CD14-positive monocyte (primary cell): ENCODE data around the gene TBX18. TPM values are rescaled to one million over a fixed set of nuclear protein-coding genes. Genes with fewer than 3 reads are reported as not detected.

Experiments
- DNase-seq, 3 donors: peaks; one replicate each; pipeline ENCODE4 v3.0.0-alpha.2; 2011 to 2022
- H2AFZ ChIP-seq: 2 replicates; pipeline ENCODE4 v1.6.0; 2012; ENCODE audit warnings: mild to moderate bottlenecking, low read depth, low read length, inconsistent platforms; ENCODE audit not compliant: insufficient read depth, poor library complexity, severe bottlenecking
- H3K27ac ChIP-seq, 2 donors: 1 replicate in 1 of 2; 2 replicates in 1 of 2; pipeline ENCODE4 v1.5.1; 2012 to 2013; ENCODE audit warnings: low read length in 2 of 2, control low read depth in 1 of 2, inconsistent platforms in 1 of 2, low read depth in 1 of 2, mild to moderate bottlenecking in 1 of 2
- H3K27me3 ChIP-seq, 2 donors: one replicate each; pipeline versions ENCODE4 v1.6.0 to v1.6.1; 2011 to 2013; ENCODE audit warnings: low read length in 2 of 2; ENCODE audit not compliant: control insufficient read depth in 2 of 2, insufficient read depth in 2 of 2
- H3K36me3 ChIP-seq, 2 donors: replicated peaks in 1 of 2; 1 replicate in 1 of 2; 2 replicates in 1 of 2; pipeline versions ENCODE4 v1.5.1 to v1.6.1; 2012 to 2013; ENCODE audit warnings: low read length in 2 of 2, control low read depth in 1 of 2, inconsistent platforms in 1 of 2, mild to moderate bottlenecking in 1 of 2; ENCODE audit not compliant: insufficient read depth in 2 of 2, control insufficient read depth in 1 of 2
- H3K4me1 ChIP-seq, 2 donors: 1 replicate in 1 of 2; 2 replicates in 1 of 2; pipeline versions ENCODE4 v1.5.1 to v1.6.1; 2012 to 2013; ENCODE audit warnings: low read length in 2 of 2, control low read depth in 1 of 2, inconsistent platforms in 1 of 2, mild to moderate bottlenecking in 1 of 2, moderate library complexity in 1 of 2; ENCODE audit not compliant: insufficient read depth in 2 of 2, control insufficient read depth in 1 of 2
- H3K4me2 ChIP-seq: replicated peaks from 2 replicates; pipeline ENCODE3; 2012; ENCODE audit warnings: low read length, moderate library complexity, mild to moderate bottlenecking; ENCODE audit not compliant: poor library complexity, severe bottlenecking; ENCODE audit errors: extremely low read depth
- H3K4me3 ChIP-seq, 3 experiments: fragments of 200-600 bp in 1 of 3; sonication (generic) in 1 of 3; replicated peaks in 1 of 3; 1 replicate in 2 of 3; 2 replicates in 1 of 3; pipeline ENCODE4 v1.5.1; 2011 to 2013; ENCODE audit warnings: low read length in 3 of 3, mild to moderate bottlenecking in 3 of 3, control low read depth in 2 of 3, low read depth in 2 of 3, inconsistent platforms in 1 of 3, moderate library complexity in 1 of 3
- H3K79me2 ChIP-seq: 2 replicates; pipeline ENCODE4 v1.6.0; 2012; ENCODE audit warnings: mild to moderate bottlenecking, control low read depth, inconsistent platforms, low read length, moderate library complexity; ENCODE audit not compliant: insufficient read depth
- H3K9ac ChIP-seq: 2 replicates; pipeline ENCODE4 v1.6.0; 2017; ENCODE audit warnings: low read length, mild to moderate bottlenecking; ENCODE audit not compliant: insufficient read depth, poor library complexity, severe bottlenecking
- H3K9me3 ChIP-seq, 2 donors: replicated peaks in 1 of 2; 1 replicate in 1 of 2; 2 replicates in 1 of 2; pipeline versions ENCODE4 v1.5.1 to v1.6.1; 2012 to 2013; ENCODE audit warnings: low read length in 2 of 2, control low read depth in 1 of 2; ENCODE audit not compliant: control insufficient read depth in 1 of 2, insufficient read depth in 1 of 2
- H4K20me1 ChIP-seq: 2 replicates; pipeline ENCODE4 v1.6.0; 2012; ENCODE audit warnings: mild to moderate bottlenecking, low read length, control low read depth, moderate library complexity; ENCODE audit not compliant: insufficient read depth
- H3K27ac Mint-ChIP-seq, 7 donors: one replicate each; pipeline ENCODE4 v1.8.0; 2020; ENCODE audit warnings: mild to moderate bottlenecking in 7 of 7, mixed read lengths in 7 of 7, moderate library complexity in 6 of 7, inconsistent platforms in 2 of 7
- H3K27me3 Mint-ChIP-seq, 3 donors: one replicate each; pipeline ENCODE4 v1.8.0; 2021 to 2022; ENCODE audit warnings: low read depth in 3 of 3, mild to moderate bottlenecking in 3 of 3, mixed read lengths in 3 of 3, moderate library complexity in 3 of 3, inconsistent platforms in 1 of 3
- H3K36me3 Mint-ChIP-seq, 2 donors: one replicate each; pipeline ENCODE4 v1.8.0; 2020; ENCODE audit warnings: mixed read lengths in 2 of 2, inconsistent platforms in 1 of 2, mild to moderate bottlenecking in 1 of 2
- H3K4me1 Mint-ChIP-seq: one replicate; pipeline ENCODE4 v1.8.0; 2020; ENCODE audit warnings: mild to moderate bottlenecking, mixed read lengths
- H3K4me3 Mint-ChIP-seq, 2 donors: one replicate each; pipeline ENCODE4 v1.8.0; 2020; ENCODE audit warnings: mild to moderate bottlenecking in 2 of 2, mixed read lengths in 2 of 2, moderate library complexity in 1 of 2
- H3K9me3 Mint-ChIP-seq, 7 donors: one replicate each; pipeline ENCODE4 v1.8.0; 2020 to 2022; ENCODE audit warnings: mixed read lengths in 7 of 7, mild to moderate bottlenecking in 6 of 7, moderate library complexity in 6 of 7, inconsistent platforms in 2 of 7
- WGBS: methylation state at CpG from one replicate; pipeline ENCODE4 v1.1.5; 2013; ENCODE audit warnings: missing lambda C conversion rate; ENCODE audit not compliant: insufficient coverage; 5-methylcytosine and 5-hydroxymethylcytosine counted together
- intact Hi-C, 2 donors: fragments of 100-400 bp; cut with micrococcal nuclease; formaldehyde crosslinking; loops; one replicate each; pipeline versions ENCODE4 v1.15.0 to v1.15.1; 2023
- polyA plus RNA-seq, 3 donors: library from polyadenylated mRNA; depleted of rRNA in 1 of 3; unstranded in 2 of 3; stranded (reverse) in 1 of 3; fragments of 300-500 nt in 2 of 3; fragments of >200 nt in 1 of 3; fragmentation: Illumina TruSeq in 2 of 3; gene quantifications; 1 replicate in 2 of 3; 2 replicates in 1 of 3; pipeline ENCODE4 v1.2.3, GENCODE V29; 2012 to 2021
- TF ChIP-seq, protein P1 (sequence below): fragments of 200-600 bp; IDR thresholded peaks from one replicate; pipeline ENCODE4 v1.8.0; 2022; ENCODE audit warnings: antibody characterized with exemption, mild to moderate bottlenecking

The TBX18 gene
- polyA plus RNA-seq, 3 donors: 0.01 TPM; not detected in 2

DNA sequence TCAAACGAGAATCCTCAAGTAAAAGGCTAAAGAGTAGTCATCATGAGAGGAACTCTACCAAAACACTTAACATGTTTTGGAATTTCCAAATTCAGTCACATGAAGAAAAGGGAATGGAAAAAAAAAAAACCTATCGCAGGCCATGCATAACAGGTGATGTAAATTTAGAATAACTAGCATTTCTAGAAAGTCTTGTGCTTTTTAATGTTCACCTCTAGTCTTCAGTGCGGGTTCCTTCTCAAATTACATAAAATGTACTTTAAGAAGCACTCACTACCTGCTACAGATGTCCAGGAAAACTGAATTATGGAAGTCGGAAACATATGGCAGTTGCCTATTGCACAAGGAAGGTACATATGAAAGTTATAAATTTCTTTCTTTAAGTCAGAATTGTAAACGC is 6.1 kb upstream of the TBX18 start:
- Histone ChIP-seq H3K79me2 (no peaks in the 10 kb centered on the region), H3K4me3 (no peak overlapping the region), H3K9ac (no peak overlapping the region), H4K20me1 (no peaks in the 10 kb centered on the region), H3K9me3 (peaks cover 30 to 73% of the 10 kb centered on the region in 2 donors), H3K4me1 (no peaks in the 10 kb centered on the region), H3K36me3 (no peaks in the 10 kb centered on the region), H3K27me3 (peaks cover 89 to 98% of the 10 kb centered on the region in 2 donors), H2AFZ (no peak overlapping the region), H3K4me2 (no peak overlapping the region), H3K27ac (no peak overlapping the region)
- Mint-ChIP-seq H3K36me3 (peaks cover 0 to 8% of the 10 kb centered on the region in 2 donors), H3K9me3 (peaks cover 6 to 62% (median 43%) of the 10 kb centered on the region in 7 donors), H3K4me3 (peak overlapping the region in 1 of 2 donors; percentile 15), H3K27me3 (peaks cover 92 to 98% (median 94%) of the 10 kb centered on the region in 3 donors), H3K4me1 (peaks cover 4% of the 10 kb centered on the region), H3K27ac (no peak overlapping the region)
- TF ChIP-seq, protein P1, sequence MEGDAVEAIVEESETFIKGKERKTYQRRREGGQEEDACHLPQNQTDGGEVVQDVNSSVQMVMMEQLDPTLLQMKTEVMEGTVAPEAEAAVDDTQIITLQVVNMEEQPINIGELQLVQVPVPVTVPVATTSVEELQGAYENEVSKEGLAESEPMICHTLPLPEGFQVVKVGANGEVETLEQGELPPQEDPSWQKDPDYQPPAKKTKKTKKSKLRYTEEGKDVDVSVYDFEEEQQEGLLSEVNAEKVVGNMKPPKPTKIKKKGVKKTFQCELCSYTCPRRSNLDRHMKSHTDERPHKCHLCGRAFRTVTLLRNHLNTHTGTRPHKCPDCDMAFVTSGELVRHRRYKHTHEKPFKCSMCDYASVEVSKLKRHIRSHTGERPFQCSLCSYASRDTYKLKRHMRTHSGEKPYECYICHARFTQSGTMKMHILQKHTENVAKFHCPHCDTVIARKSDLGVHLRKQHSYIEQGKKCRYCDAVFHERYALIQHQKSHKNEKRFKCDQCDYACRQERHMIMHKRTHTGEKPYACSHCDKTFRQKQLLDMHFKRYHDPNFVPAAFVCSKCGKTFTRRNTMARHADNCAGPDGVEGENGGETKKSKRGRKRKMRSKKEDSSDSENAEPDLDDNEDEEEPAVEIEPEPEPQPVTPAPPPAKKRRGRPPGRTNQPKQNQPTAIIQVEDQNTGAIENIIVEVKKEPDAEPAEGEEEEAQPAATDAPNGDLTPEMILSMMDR: no peak
- intact Hi-C loops: no loop called here
- no peak for DNase-seq
- whole genome bisulfite sequencing: no CpG with 5 or more reads among the region's 5 CpGs

DNA sequence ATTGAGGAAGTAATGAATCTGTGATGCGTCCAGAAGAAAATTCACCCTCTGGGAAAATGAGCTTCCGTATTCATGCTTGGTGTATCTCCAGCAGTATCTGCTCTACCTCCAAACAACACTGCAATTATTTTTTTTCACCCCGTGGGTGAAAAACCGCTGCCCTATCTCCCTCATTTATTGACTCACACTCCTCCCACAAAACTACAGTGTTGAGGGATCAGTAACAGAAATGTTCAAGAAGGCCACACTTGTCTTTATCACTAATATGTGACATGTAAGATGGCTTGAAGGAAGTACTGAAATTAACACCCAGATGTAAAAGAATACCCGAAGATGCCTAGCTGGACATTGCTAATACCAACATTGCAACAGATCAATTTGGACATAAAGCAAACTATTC is 4.9 kb upstream of the TBX18 start:
- H3K4me3 ChIP-seq: no peak overlapping the region
- H3K79me2 ChIP-seq: no peaks in the 10 kb centered on the region
- peaks cover 12% of the 10 kb centered on the region for H3K4me1 Mint-ChIP-seq
- H3K27ac ChIP-seq: no peak overlapping the region
- no peak overlapping the region for H3K27ac Mint-ChIP-seq
- peaks cover 91 to 100% of the 10 kb centered on the region in 2 donors for H3K27me3 ChIP-seq
- H3K4me3 Mint-ChIP-seq: peak overlapping the region in 1 of 2 donors; percentile 69
- H3K36me3 ChIP-seq: no peaks in the 10 kb centered on the region
- DNase-seq: no peak
- no CpG with 5 or more reads among the region's 5 CpGs for WGBS
- peaks cover 36 to 76% of the 10 kb centered on the region in 2 donors for H3K9me3 ChIP-seq
- no peak overlapping the region for H3K9ac ChIP-seq
- TF ChIP-seq, protein P1: no peak
- H3K27me3 Mint-ChIP-seq: peaks cover 93 to 98% (median 94%) of the 10 kb centered on the region in 3 donors
- H3K9me3 Mint-ChIP-seq: peaks cover 8 to 68% (median 53%) of the 10 kb centered on the region in 7 donors
- H3K4me2 ChIP-seq: no peak overlapping the region
- H2AFZ ChIP-seq: no peak overlapping the region
- H4K20me1 ChIP-seq: no peaks in the 10 kb centered on the region
- peaks cover 1 to 14% of the 10 kb centered on the region in 2 donors for H3K36me3 Mint-ChIP-seq
- intact Hi-C loops: no loop called here
- peaks cover 6 to 7% of the 10 kb centered on the region in 2 donors for H3K4me1 ChIP-seq
